T-cell (primary cell): ENCODE measurements around the gene NINJ1. TPM values are rescaled to one million over a fixed set of nuclear protein-coding genes. Genes with fewer than 3 reads are reported as not detected.

Experiments
- ATAC-seq, 4 experiments: fragments of 200-7000 bp in 3 of 4; fragments of 150-1000 bp in 1 of 4; cut with Tn5 transposase; replicated peaks in 1 of 4; 1 replicate in 3 of 4; 2 replicates in 1 of 4; pipeline ENCODE4 v1.10.0; 2021; ENCODE audit warnings: moderate library complexity in 3 of 4, mild to moderate bottlenecking in 2 of 4, moderate number of reproducible peaks in 1 of 4
- CTCF ChIA-PET, 2 donors: fragments of 300-600 bp; sonication (Branson Sonifier 250); formaldehyde crosslinking; loops; one replicate each; lab custom pipeline; 2022; ENCODE audit warnings: antibody characterized with exemption in 2 of 2; lab: Charles Lee
- POLR2A ChIA-PET, 2 donors: fragments of 300-600 bp; sonication (Branson Sonifier 250); formaldehyde crosslinking; loops; one replicate each; lab custom pipeline; 2022; ENCODE audit warnings: antibody characterized with exemption in 2 of 2; lab: Charles Lee
- DNase-seq, 35 experiments: peaks; one replicate each; pipeline versions ENCODE4 v3.0.0 to v3.0.0-alpha.2; 2013 to 2023
- H3K27ac ChIP-seq: one replicate; pipeline ENCODE4 v1.5.1; 2013; ENCODE audit warnings: low read length
- H3K27me3 ChIP-seq, 2 experiments: replicated peaks in 1 of 2; 1 replicate in 1 of 2; 2 replicates in 1 of 2; pipeline versions ENCODE4 v1.6.1 to v1.7.0; 2013; ENCODE audit warnings: low read length in 1 of 2, mixed read lengths in 1 of 2; ENCODE audit not compliant: control insufficient read depth in 2 of 2, insufficient read depth in 2 of 2; ENCODE audit errors: extremely low read depth in 1 of 2
- H3K36me3 ChIP-seq, 2 donors: 1 replicate in 1 of 2; 2 replicates in 1 of 2; pipeline versions ENCODE4 v1.6.1 to v1.7.0; 2013; ENCODE audit warnings: low read length in 1 of 2; ENCODE audit not compliant: control insufficient read depth in 2 of 2, insufficient read depth in 1 of 2; ENCODE audit errors: extremely low read depth in 1 of 2
- H3K4me1 ChIP-seq, 2 experiments: 1 replicate in 1 of 2; 2 replicates in 1 of 2; pipeline versions ENCODE4 v1.6.1 to v1.7.0; 2013; ENCODE audit warnings: low read length in 2 of 2, mixed read lengths in 1 of 2; ENCODE audit not compliant: insufficient read depth in 2 of 2, control insufficient read depth in 1 of 2; ENCODE audit errors: extremely low read depth in 1 of 2
- H3K4me3 ChIP-seq, 2 donors: 1 replicate in 1 of 2; 2 replicates in 1 of 2; pipeline versions ENCODE4 v1.5.1 to v1.7.0; 2013; ENCODE audit warnings: mild to moderate bottlenecking in 2 of 2, low read length in 1 of 2, moderate library complexity in 1 of 2; ENCODE audit not compliant: control insufficient read depth in 1 of 2; ENCODE audit errors: extremely low read depth in 1 of 2
- H3K9me3 ChIP-seq: 2 replicates; pipeline ENCODE4 v1.7.0; 2013
- H3K27ac Mint-ChIP-seq, 2 donors: one replicate each; pipeline ENCODE4 v1.8.0; 2020 to 2021; ENCODE audit warnings: mild to moderate bottlenecking in 2 of 2, mixed read lengths in 2 of 2
- H3K27me3 Mint-ChIP-seq, 2 donors: one replicate each; pipeline ENCODE4 v1.8.0; 2021 to 2022; ENCODE audit warnings: mixed read lengths in 2 of 2
- H3K36me3 Mint-ChIP-seq: one replicate; pipeline ENCODE4 v1.8.0; 2021; ENCODE audit warnings: mixed read lengths
- H3K4me1 Mint-ChIP-seq, 3 donors: one replicate each; pipeline ENCODE4 v1.8.0; 2020 to 2022; ENCODE audit warnings: mixed read lengths in 3 of 3, mild to moderate bottlenecking in 1 of 3
- H3K4me3 Mint-ChIP-seq, 3 donors: one replicate each; pipeline ENCODE4 v1.8.0; 2020 to 2022; ENCODE audit warnings: mild to moderate bottlenecking in 3 of 3, mixed read lengths in 3 of 3, moderate library complexity in 3 of 3
- H3K9me3 Mint-ChIP-seq, 3 donors: one replicate each; pipeline ENCODE4 v1.8.0; 2020 to 2022; ENCODE audit warnings: mixed read lengths in 3 of 3
- WGBS: methylation state at CpG from one replicate; pipeline ENCODE4 v1.1.5; 2013; ENCODE audit warnings: missing lambda C conversion rate; ENCODE audit not compliant: insufficient coverage; 5-methylcytosine and 5-hydroxymethylcytosine counted together
- total RNA-seq, 35 experiments: library from RNA in 6 of 35; stranded (reverse) in 6 of 35; fragments of 120-200 nt in 1 of 35; gene quantifications; one replicate each; pipeline versions ENCODE4 v1.2.1 to v1.2.4 and lab custom pipeline; 2013 to 2026

NINJ1 gene
- total RNA-seq, 5 donors from 2014 or later (not counting 1 experiment from before 2014, with no cell fraction given): 29.2 to 110 (median 32.0) TPM

DNA sequence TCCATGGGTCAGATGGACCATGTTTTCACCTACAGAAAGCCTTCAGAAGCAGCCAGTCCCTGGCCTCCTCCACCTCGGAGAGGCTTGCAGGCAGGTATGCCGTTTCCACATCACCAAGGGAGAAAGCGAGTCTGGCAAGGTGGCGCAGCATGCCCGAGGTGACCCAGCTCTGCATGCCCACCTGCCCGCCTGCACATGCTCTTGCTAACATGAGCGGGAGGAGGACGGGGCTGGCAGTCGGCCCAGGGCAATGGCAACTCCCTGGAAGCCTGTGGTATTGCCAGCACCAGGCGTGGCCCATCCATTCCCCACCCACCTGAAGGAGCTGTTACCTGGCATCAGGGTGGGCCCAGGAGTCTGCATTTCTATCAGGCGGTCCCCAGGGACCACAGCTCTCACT is 3.3 kb upstream of the NINJ1 start:
- Histone ChIP-seq H3K9me3 (no peaks in the 10 kb centered on the region), H3K4me1 (peaks cover 17 to 76% of the 10 kb centered on the region in 2 experiments), H3K27ac (no peak overlapping the region), H3K36me3 (no peaks in the 10 kb centered on the region), H3K4me3 (no peak overlapping the region), H3K27me3 (peaks cover 0 to 6% of the 10 kb centered on the region in 2 experiments)
- ChIA-PET CTCF (no interaction called here), POLR2A (no interaction called here)
- Mint-ChIP-seq H3K36me3 (no peaks in the 10 kb centered on the region), H3K27ac (no peak overlapping the region), H3K27me3 (no peaks in the 10 kb centered on the region), H3K4me3 (no peak overlapping the region), H3K9me3 (no peaks in the 10 kb centered on the region), H3K4me1 (peaks cover 54 to 67% (median 63%) of the 10 kb centered on the region in 3 donors)
- no peak for DNase-seq
- no peak for ATAC-seq
- WGBS: 94% methylated on average over 9 of the region's 11 CpGs

DNA sequence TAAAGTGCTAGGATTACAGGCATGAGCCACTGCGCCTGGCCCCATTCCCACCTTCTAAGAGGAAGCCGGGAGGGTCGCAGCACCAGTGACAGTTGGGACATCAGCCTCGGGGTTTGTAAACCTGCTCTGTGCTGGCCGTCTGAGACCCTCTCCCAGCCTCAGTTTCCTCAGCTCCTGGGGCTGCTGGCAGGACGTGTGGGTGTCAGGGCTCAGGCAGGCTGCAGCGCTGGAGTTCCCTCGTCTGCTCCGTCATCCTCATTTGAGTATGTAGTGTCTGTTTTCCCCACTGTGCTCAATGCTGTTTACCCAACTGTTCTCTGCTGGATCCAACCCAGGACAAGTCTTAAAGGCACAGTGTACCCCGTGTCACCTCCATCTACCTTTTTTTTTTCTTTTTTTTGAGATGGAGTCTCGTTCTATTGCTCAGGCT is 2.0 kb upstream of the NINJ1 start:
- Mint-ChIP-seq H3K27me3 (no peaks in the 10 kb centered on the region), H3K9me3 (no peaks in the 10 kb centered on the region), H3K4me1 (peaks cover 59 to 67% (median 67%) of the 10 kb centered on the region in 3 donors), H3K27ac (peak overlapping the region in 1 of 2 donors; percentile 16), H3K4me3 (peak overlapping the region in 2 of 3 donors; percentile 21 to 31), H3K36me3 (no peaks in the 10 kb centered on the region)
- ATAC-seq (no peak), DNase-seq (no peak)
- Histone ChIP-seq H3K27ac (no peak overlapping the region), H3K4me3 (no peak overlapping the region), H3K4me1 (peaks cover 16 to 76% of the 10 kb centered on the region in 2 experiments), H3K9me3 (no peaks in the 10 kb centered on the region), H3K36me3 (no peaks in the 10 kb centered on the region), H3K27me3 (peaks cover 0 to 6% of the 10 kb centered on the region in 2 experiments)
- 94% methylated on average over 5 of the region's 11 CpGs for WGBS
- ChIA-PET CTCF (interaction anchor here in 1 of 2 donors (0.5 kb wide), 1 partner anchor 9 kb away, joined by 3 read pairs; no protein-coding TSS in a partner anchor), POLR2A (no interaction called here)

DNA sequence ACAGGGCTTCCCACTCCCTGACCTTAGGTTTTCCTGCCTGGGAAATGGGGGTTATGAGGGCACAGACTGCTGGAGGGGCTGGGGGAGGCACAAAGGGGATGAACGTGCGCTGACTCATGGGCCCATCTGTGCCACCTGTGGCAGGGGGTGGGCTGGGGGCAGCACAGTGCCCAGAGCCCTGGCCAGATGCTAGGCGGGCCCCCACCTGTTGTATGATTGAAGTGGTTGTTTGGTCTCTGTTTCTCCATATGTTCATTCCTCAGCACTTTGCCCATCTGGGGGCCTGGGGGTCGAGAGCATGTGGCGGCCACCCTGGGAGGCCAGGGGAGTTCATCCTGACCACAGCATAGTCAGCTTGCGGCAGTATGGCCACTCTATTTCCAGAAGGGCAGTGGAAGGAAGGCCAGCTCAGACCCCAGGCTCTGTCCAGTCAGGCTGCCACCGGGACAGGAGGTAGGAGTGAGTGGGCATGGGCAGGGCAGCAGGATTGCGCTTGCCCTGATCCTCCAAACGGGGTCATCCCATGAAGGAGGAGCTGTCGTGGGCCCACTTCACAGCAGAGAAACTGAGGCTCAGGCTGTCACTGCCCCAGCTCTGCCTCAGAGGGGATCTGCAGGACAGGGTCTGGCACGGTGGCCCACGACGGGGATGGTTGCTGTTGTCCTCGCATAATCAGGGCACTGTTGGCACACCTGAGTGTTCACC is 841 bp upstream of the NINJ1 start:
- H3K4me3 ChIP-seq: peak overlapping the region; percentile 0 to 90
- peaks cover 0 to 6% of the 10 kb centered on the region in 2 experiments for H3K27me3 ChIP-seq
- ATAC-seq (no peak), DNase-seq (no peak)
- peak overlapping the region; percentile 99 for H3K27ac ChIP-seq
- Mint-ChIP-seq H3K9me3 (no peaks in the 10 kb centered on the region), H3K4me1 (peaks cover 59 to 68% (median 67%) of the 10 kb centered on the region in 3 donors), H3K36me3 (no peaks in the 10 kb centered on the region), H3K4me3 (peak overlapping the region; percentile 79 to 87 (median 83)), H3K27ac (peak overlapping the region; percentile 83 to 85), H3K27me3 (no peaks in the 10 kb centered on the region)
- CTCF ChIA-PET: interaction anchor here in 1 of 2 donors (0.6 kb wide), 1 partner anchor 1020 kb away, joined by 3 read pairs; the partner anchor contains the start of gene SPTLC1
- no peaks in the 10 kb centered on the region for H3K36me3 ChIP-seq
- POLR2A ChIA-PET: interaction anchor here (0.6 to 1.3 kb wide), 4 partner anchors 70 to 1037 kb away, joined by 3 to 5 read pairs (median 4); no protein-coding TSS in a partner anchor
- H3K4me1 ChIP-seq: peaks cover 16 to 76% of the 10 kb centered on the region in 2 experiments
- 95% methylated on average over 10 of the region's 14 CpGs for WGBS
- H3K9me3 ChIP-seq: no peaks in the 10 kb centered on the region

DNA sequence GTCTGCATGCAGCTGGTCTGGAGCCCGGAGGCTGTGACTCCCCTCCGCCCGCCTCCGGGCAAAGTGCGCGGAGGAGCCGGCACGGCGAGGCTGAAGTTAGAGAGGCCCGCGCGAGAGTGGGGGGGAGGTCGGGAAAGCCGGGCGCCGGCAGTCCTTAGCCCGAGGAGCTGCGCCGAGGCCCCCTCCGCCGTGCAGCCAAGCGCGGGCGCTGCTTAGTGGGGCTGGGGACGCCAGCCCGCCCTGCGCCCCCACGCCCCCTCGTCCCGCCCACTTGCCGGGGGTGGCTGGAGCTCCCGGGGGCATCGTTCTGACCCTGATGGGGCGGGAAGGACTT is 403 bp downstream of the NINJ1 start:
- no peaks in the 10 kb centered on the region for H3K36me3 Mint-ChIP-seq
- DNase-seq: peak in 11 of 35 experiments; percentile 38 to 64 (median 49)
- Histone ChIP-seq H3K27me3 (peaks cover 0 to 6% of the 10 kb centered on the region in 2 experiments), H3K36me3 (peaks cover 0 to 7% of the 10 kb centered on the region in 2 donors), H3K9me3 (no peaks in the 10 kb centered on the region), H3K27ac (peak overlapping the region; percentile 91), H3K4me1 (peaks cover 16 to 78% of the 10 kb centered on the region in 2 experiments), H3K4me3 (peak overlapping the region; percentile 76 to 90)
- H3K9me3 Mint-ChIP-seq: no peaks in the 10 kb centered on the region
- POLR2A ChIA-PET: interaction anchor here (0.8 to 1.3 kb wide), 3 partner anchors 12 to 180 kb away, joined by 3 to 4 read pairs (median 4); no protein-coding TSS in a partner anchor
- peaks cover 60 to 69% (median 68%) of the 10 kb centered on the region in 3 donors for H3K4me1 Mint-ChIP-seq
- no peaks in the 10 kb centered on the region for H3K27me3 Mint-ChIP-seq
- under 1% methylated on average over 34 of the region's 34 CpGs for WGBS
- ATAC-seq: peak; percentile 2 to 32 (median 25)
- H3K27ac Mint-ChIP-seq: peak overlapping the region; percentile 76 to 84
- CTCF ChIA-PET: interaction anchor here (0.8 to 0.9 kb wide), 2 partner anchors 25 to 130 kb away, joined by 3 read pairs; no protein-coding TSS in a partner anchor
- peak overlapping the region; percentile 87 for H3K4me3 Mint-ChIP-seq

DNA sequence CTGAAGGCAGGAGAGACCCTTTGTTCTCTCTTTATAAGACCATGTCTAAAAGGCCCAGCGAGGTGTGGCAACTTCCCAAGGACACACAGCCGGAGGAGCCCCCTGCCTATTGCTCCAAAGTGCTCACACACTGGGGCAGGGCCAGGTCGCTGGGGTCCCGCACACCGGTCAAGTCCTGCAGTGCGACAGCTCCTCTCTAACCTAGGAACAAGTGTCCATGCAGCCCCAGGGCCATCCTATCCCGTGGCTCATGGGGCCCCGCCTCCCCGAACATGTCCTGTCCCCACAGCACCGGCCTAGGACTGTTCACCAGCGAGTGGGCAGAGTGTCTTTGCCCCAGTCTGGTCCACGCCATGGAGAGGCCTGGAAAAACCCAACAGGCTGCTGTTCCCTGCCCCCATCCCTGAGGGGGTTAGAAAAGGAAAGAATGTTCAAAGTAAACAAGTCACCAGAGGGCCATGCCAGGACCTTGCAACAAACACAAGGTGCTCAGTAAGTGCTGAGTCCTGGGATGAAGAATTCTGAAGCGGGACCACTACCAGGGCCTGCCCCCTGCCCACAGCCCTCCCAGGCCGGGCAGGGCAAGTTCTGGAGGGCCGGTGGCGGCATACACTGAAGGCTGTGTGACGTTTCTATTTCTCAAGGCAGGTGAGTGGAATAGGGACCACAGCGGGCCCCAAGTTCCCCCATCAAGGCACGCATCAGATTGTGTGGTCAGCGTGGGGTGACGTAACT is 938 bp downstream of the NINJ1 start:
- POLR2A ChIA-PET: interaction anchor here in 1 of 2 donors (1.3 kb wide), 1 partner anchor 69 kb away, joined by 4 read pairs; no protein-coding TSS in a partner anchor
- Histone ChIP-seq H3K4me3 (peak overlapping the region; percentile 76 to 90), H3K27ac (peak overlapping the region; percentile 91), H3K36me3 (peaks cover 0 to 7% of the 10 kb centered on the region in 2 donors), H3K4me1 (peaks cover 16 to 78% of the 10 kb centered on the region in 2 experiments), H3K9me3 (no peaks in the 10 kb centered on the region), H3K27me3 (peaks cover 0 to 6% of the 10 kb centered on the region in 2 experiments)
- Mint-ChIP-seq H3K27ac (peak overlapping the region; percentile 76 to 84), H3K9me3 (no peaks in the 10 kb centered on the region), H3K27me3 (no peaks in the 10 kb centered on the region), H3K4me3 (peak overlapping the region; percentile 87), H3K4me1 (peaks cover 60 to 70% (median 68%) of the 10 kb centered on the region in 3 donors), H3K36me3 (no peaks in the 10 kb centered on the region)
- WGBS: 40% methylated on average over 14 of the region's 21 CpGs
- ATAC-seq (no peak), DNase-seq (peak in 21 of 35 experiments; percentile 28 to 74 (median 49))
- CTCF ChIA-PET: interaction anchor here in 1 of 2 donors (0.8 kb wide), 1 partner anchor 130 kb away, joined by 3 read pairs; no protein-coding TSS in a partner anchor
